ENCODE measurements around the gene CCDC157.

DNA sequence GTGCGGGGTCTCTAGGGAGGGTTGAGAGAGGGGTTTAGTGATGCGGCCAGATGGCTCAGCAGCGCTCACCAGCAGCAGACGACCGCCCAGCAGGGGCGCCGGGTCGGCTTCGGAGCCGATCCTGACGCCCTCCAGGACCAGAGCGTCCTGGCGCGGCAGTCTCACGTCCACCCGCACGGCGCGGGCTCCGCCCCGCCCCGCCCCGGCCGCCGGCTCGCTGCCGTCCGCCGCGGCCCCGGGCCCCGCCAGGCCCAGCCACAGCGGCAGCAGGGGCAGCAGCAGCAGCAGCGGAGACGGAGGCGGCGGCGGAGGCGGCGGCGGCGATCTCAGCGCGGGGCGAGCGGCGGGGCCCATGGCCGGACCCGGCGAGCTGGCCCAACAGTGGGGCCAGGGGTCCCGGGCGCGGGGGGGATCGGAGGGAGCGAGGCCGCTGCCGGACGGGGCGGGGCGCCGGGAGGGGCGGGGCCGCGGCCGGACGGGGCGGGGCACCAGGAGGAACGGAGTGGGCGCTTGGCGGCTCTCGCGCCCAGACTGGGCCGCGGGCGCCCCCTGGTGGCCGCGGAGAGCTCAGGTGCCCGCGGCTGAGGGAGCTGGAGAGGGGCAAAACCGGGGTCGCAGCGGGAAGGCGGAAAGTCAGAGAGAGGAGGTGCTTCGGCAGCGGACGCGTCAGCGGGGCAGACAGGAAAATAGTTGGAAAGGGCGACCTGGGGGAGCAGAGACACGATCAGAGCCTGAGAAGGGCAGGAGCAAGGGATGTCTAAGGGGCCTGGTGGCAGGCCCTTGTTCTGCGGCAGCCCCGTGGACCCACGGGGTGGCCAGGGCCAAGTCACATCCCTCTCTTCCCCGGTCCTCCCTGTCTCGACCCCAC is 30.4 kb downstream of the CCDC157 start, which contains the start of gene RNF215:
- TF ChIP-seq POLR2A (IDR thresholded peaks at IDR 0.05) = no peak
- TF ChIP-seq, protein P1, sequence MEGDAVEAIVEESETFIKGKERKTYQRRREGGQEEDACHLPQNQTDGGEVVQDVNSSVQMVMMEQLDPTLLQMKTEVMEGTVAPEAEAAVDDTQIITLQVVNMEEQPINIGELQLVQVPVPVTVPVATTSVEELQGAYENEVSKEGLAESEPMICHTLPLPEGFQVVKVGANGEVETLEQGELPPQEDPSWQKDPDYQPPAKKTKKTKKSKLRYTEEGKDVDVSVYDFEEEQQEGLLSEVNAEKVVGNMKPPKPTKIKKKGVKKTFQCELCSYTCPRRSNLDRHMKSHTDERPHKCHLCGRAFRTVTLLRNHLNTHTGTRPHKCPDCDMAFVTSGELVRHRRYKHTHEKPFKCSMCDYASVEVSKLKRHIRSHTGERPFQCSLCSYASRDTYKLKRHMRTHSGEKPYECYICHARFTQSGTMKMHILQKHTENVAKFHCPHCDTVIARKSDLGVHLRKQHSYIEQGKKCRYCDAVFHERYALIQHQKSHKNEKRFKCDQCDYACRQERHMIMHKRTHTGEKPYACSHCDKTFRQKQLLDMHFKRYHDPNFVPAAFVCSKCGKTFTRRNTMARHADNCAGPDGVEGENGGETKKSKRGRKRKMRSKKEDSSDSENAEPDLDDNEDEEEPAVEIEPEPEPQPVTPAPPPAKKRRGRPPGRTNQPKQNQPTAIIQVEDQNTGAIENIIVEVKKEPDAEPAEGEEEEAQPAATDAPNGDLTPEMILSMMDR (IDR thresholded peaks at IDR 0.05) = peak; percentile 79 to 98 (median 88)
